PC-9 (cell line): ENCODE data around the gene KANK2. TPM values are rescaled to one million over a fixed set of nuclear protein-coding genes. Genes with fewer than 3 reads are reported as not detected.
A peak's percentile ranks its signal among the peaks of the same experiment; 100 is the strongest.

Experiments used
- BruUV-seq: library from RNA; stranded (reverse); fragments of 400-500 nt; replicated peaks from 2 replicates; lab custom pipeline; 2021; lab: Mats Ljungman, UMichigan
- CTCF ChIA-PET: fragments of 300-600 bp; sonication (Branson Sonifier 250); formaldehyde crosslinking; loops from one replicate; lab custom pipeline; 2022; ENCODE audit warnings: antibody characterized with exemption; lab: Charles Lee
- POLR2A ChIA-PET: fragments of 300-600 bp; sonication (Branson Sonifier 250); formaldehyde crosslinking; loops from one replicate; lab custom pipeline; 2022; ENCODE audit warnings: antibody characterized with exemption; ENCODE audit not compliant: unreplicated experiment; lab: Charles Lee
- DNase-seq, 2 experiments: peaks; one replicate each; pipeline versions ENCODE4 v3.0.0 to v3.0.0-alpha.2; 2015 to 2022; ENCODE audit warnings: mixed read lengths in 1 of 2
- H2AFZ ChIP-seq: fragments of 200-600 bp; sonication (generic); 2 replicates; pipeline ENCODE4 v1.8.1; 2017; ENCODE audit warnings: antibody characterized with exemption
- H3F3A ChIP-seq: fragments of 200-600 bp; sonication (generic); 2 replicates; pipeline ENCODE4 v1.8.1; 2017; ENCODE audit warnings: antibody characterized with exemption, mild to moderate bottlenecking, low read depth; ENCODE audit not compliant: insufficient read depth
- H3K27ac ChIP-seq: fragments of 200-600 bp; sonication (generic); 2 replicates; pipeline ENCODE4 v1.6.1; 2016; ENCODE audit warnings: mixed run types
- H3K27me3 ChIP-seq: fragments of 200-600 bp; sonication (generic); 2 replicates; pipeline ENCODE4 v1.6.1; 2016; ENCODE audit warnings: low read depth, mixed run types; ENCODE audit not compliant: insufficient read depth
- H3K36me3 ChIP-seq: fragments of 200-600 bp; sonication (generic); 2 replicates; pipeline ENCODE4 v1.6.1; 2016; ENCODE audit warnings: low read depth, mixed run types
- H3K4me1 ChIP-seq: fragments of 200-600 bp; sonication (generic); replicated peaks from 2 replicates; pipeline ENCODE4 v1.6.1; 2016; ENCODE audit warnings: mixed run types; ENCODE audit not compliant: insufficient read depth
- H3K4me2 ChIP-seq: fragments of 200-600 bp; sonication (generic); 2 replicates; pipeline ENCODE4 v1.6.1; 2017; ENCODE audit warnings: mixed run types
- H3K4me3 ChIP-seq: fragments of 200-600 bp; sonication (generic); 2 replicates; pipeline ENCODE4 v1.6.1; 2016; ENCODE audit warnings: mixed run types
- H3K79me2 ChIP-seq: fragments of 200-600 bp; sonication (generic); 2 replicates; pipeline ENCODE4 v1.6.1; 2017; ENCODE audit warnings: low read depth, mixed run types
- H3K9me2 ChIP-seq: fragments of 200-600 bp; sonication (generic); 2 replicates; pipeline ENCODE4 v1.8.1; 2017; ENCODE audit warnings: mild to moderate bottlenecking; ENCODE audit not compliant: insufficient read depth
- H3K9me3 ChIP-seq: fragments of 200-600 bp; sonication (generic); 2 replicates; pipeline ENCODE4 v1.8.1; 2016; ENCODE audit warnings: low read depth; ENCODE audit not compliant: insufficient read depth
- H4K20me1 ChIP-seq: fragments of 200-600 bp; sonication (generic); 2 replicates; pipeline ENCODE4 v1.8.1; 2017; ENCODE audit not compliant: insufficient read depth
- CTCF ChIP-seq: fragments of 200-600 bp; sonication (generic); conservative IDR thresholded peaks from 2 replicates; pipeline ENCODE4 v1.6.1; 2017; ENCODE audit warnings: mixed run types, antibody characterized with exemption, mild to moderate bottlenecking, moderate library complexity
- EZH2 ChIP-seq: fragments of 200-600 bp; sonication (generic); IDR thresholded peaks from 2 replicates; pipeline ENCODE4 v1.8.0; 2017; ENCODE audit warnings: antibody characterized with exemption, low read depth
- intact Hi-C: fragments of 100-400 bp; cut with micrococcal nuclease; formaldehyde crosslinking; loops from one replicate; pipeline ENCODE4 v1.10.0; 2022; ENCODE audit not compliant: unreplicated experiment
- total RNA-seq: library from RNA; stranded (reverse); gene quantifications from 2 replicates; pipeline ENCODE4 v1.2.3, GENCODE V29; 2021

Gene KANK2
- total RNA-seq, 1 experiment from 2014 or later, result 32.9 TPM

- Histone ChIP-seq H3K79me2 (no peaks in the 10 kb centered on the region), H3K27me3 (no peaks in the 10 kb centered on the region), H3K4me2 (no peak overlapping the region), H3K4me3 (no peak overlapping the region), H3K9me3 (no peaks in the 10 kb centered on the region), H3K4me1 (no peaks in the 10 kb centered on the region), H3K36me3 (peaks cover 4% of the 10 kb centered on the region; the same call in 1 of the 2 replicates), H4K20me1 (0 out of 2 replicates have a peak, but pooled peaks cover 2% of the 10 kb centered on the region), H3K9me2 (no peaks in the 10 kb centered on the region), H2AFZ (no peak overlapping the region), H3F3A (peaks cover 17% of the 10 kb centered on the region), H3K27ac (no peak overlapping the region)
- no peak for DNase-seq
- TF ChIP-seq CTCF (no peak), EZH2 (no peak)
- intact Hi-C loops, result no loop called here
- POLR2A ChIA-PET, result no interaction called here
- CTCF ChIA-PET, result no interaction called here
- BruUV-seq, result no TSS peak
Measured at GRCh38 chr19:11244846-11245589, 47.7 kb upstream of the KANK2 start.

- H3K4me1 ChIP-seq, result no peaks in the 10 kb centered on the region
- intact Hi-C loops, result no loop called here
- TF ChIP-seq CTCF (no peak), EZH2 (no peak)
- no peaks in the 10 kb centered on the region for H3K27me3 ChIP-seq
- no peaks in the 10 kb centered on the region for H3K9me3 ChIP-seq
- ChIA-PET CTCF (interaction anchor here (0.6 to 0.7 kb wide), 5 partner anchors 9 to 615 kb away, joined by 3 to 15 read pairs (median 3); no protein-coding TSS in a partner anchor), POLR2A (no interaction called here)
- H3K4me2 ChIP-seq, result peak overlapping the region; percentile 64
- no peaks in the 10 kb centered on the region for H3K79me2 ChIP-seq
- H3K36me3 ChIP-seq, result peaks cover 4% of the 10 kb centered on the region; the same call in 1 of the 2 replicates
- no peak overlapping the region for H3K4me3 ChIP-seq
- peaks cover 17% of the 10 kb centered on the region for H3F3A ChIP-seq
- no TSS peak for BruUV-seq
- no peak overlapping the region for H2AFZ ChIP-seq
- H4K20me1 ChIP-seq, result 0 out of 2 replicates have a peak, but pooled peaks cover 2% of the 10 kb centered on the region
- no peak overlapping the region for H3K27ac ChIP-seq
- H3K9me2 ChIP-seq, result no peaks in the 10 kb centered on the region
- DNase-seq, result no peak
Measured at GRCh38 chr19:11243798-11244169, 46.4 kb upstream of the KANK2 start.

- H3K9me3 ChIP-seq, result no peaks in the 10 kb centered on the region
- no TSS peak for BruUV-seq
- H3K4me3 ChIP-seq, result no peak overlapping the region
- TF ChIP-seq EZH2 (no peak), CTCF (peak; percentile 91)
- H3K9me2 ChIP-seq, result no peaks in the 10 kb centered on the region
- H3K4me1 ChIP-seq, result no peaks in the 10 kb centered on the region
- H3K36me3 ChIP-seq, result peaks cover 4% of the 10 kb centered on the region; the same call in 1 of the 2 replicates
- H3K27ac ChIP-seq, result no peak overlapping the region
- ChIA-PET CTCF (interaction anchor here (0.6 to 0.7 kb wide), 5 partner anchors 9 to 615 kb away, joined by 3 to 15 read pairs (median 3); no protein-coding TSS in a partner anchor), POLR2A (no interaction called here)
- H4K20me1 ChIP-seq, result no peaks in the 10 kb centered on the region
- peak overlapping the region; percentile 64 for H3K4me2 ChIP-seq
- no peaks in the 10 kb centered on the region for H3K27me3 ChIP-seq
- peaks cover 17% of the 10 kb centered on the region for H3F3A ChIP-seq
- intact Hi-C loops, result no loop called here
- no peak overlapping the region for H2AFZ ChIP-seq
- no peaks in the 10 kb centered on the region for H3K79me2 ChIP-seq
- peak; percentile 60 to 89 for DNase-seq
Measured at GRCh38 chr19:11242864-11243797, 45.8 kb upstream of the KANK2 start.
